ENCODE results near the gene OR8A1.
A peak's percentile ranks its signal among the peaks of the same experiment; 100 is the strongest.

Gene OR8A1

GRCh38 chr11:124611064-124611463, 41.3 kb downstream of the OR8A1 start, which contains the start of gene PANX3:
Gene PANX3 (plus strand): TSS chr11:124611428. CDS start chr11:124611557, 129 bp downstream.
- peaks cover 11% of the 10 kb centered on the region for H3K4me1 Mint-ChIP-seq (ENCODE audit: low read depth)
- no peaks in the 10 kb centered on the region for H3K9me3 Mint-ChIP-seq (ENCODE audit: low read depth)
- H3K27me3 Mint-ChIP-seq, result no peaks in the 10 kb centered on the region
- H3K4me3 Mint-ChIP-seq, result no peak within 1 kb of the TSS
- H3K36me3 Mint-ChIP-seq, result no peaks in the 10 kb centered on the region
- no peak within 1 kb of the TSS for H3K27ac Mint-ChIP-seq

GRCh38 chr11:124612045-124612444, 42.2 kb downstream of the OR8A1 start:
- Mint-ChIP-seq H3K27me3 (no peaks in the 10 kb centered on the region), H3K4me1 (ENCODE audit: low read depth) (peaks cover 11% of the 10 kb centered on the region), H3K36me3 (no peaks in the 10 kb centered on the region), H3K27ac (no peak overlapping the region), H3K9me3 (ENCODE audit: low read depth) (no peaks in the 10 kb centered on the region), H3K4me3 (no peak overlapping the region)

- Mint-ChIP-seq H3K4me3 (no peak overlapping the region), H3K36me3 (no peaks in the 10 kb centered on the region), H3K9me3 (ENCODE audit: low read depth) (no peaks in the 10 kb centered on the region), H3K27me3 (peaks cover 1% of the 10 kb centered on the region), H3K27ac (peak overlapping the region; percentile 16), H3K4me1 (ENCODE audit: low read depth) (peaks cover 11% of the 10 kb centered on the region)
Observed at GRCh38 chr11:124612567-124613246, 42.9 kb downstream of the OR8A1 start.

GRCh38 chr11:124618863-124619262, 49.1 kb downstream of the OR8A1 start:
- Mint-ChIP-seq H3K9me3 (ENCODE audit: low read depth) (no peaks in the 10 kb centered on the region), H3K27me3 (peaks cover 9% of the 10 kb centered on the region), H3K36me3 (no peaks in the 10 kb centered on the region), H3K4me3 (no peak overlapping the region), H3K4me1 (ENCODE audit: low read depth) (peaks cover 16% of the 10 kb centered on the region), H3K27ac (no peak overlapping the region)

All from activated naive CD8-positive, alpha-beta T cell (primary cell).